Measurements from ENCODE around the gene CBR3. TPM values are rescaled to one million over a fixed set of nuclear protein-coding genes. Genes with fewer than 3 reads are reported as not detected.

The CBR3 gene
- total RNA-seq, 6 experiments from 2014 or later: 0.17 to 1.3 (median 0.74) TPM; not detected in 2

Other genes starting within 250 kb of the CBR3 start
- gene SETD4, start 74.6 kb upstream of the CBR3 start, total RNA-seq: 10 to 100 TPM in 1 of 6 experiments, 1 to 10 TPM in 5; 5.0 to 10.4 (median 7.3) TPM
- gene CBR1, start 65.1 kb upstream of the CBR3 start, total RNA-seq: 100 to 1,000 TPM in 4 of 6 experiments, 10 to 100 TPM in 2; 59.1 to 688 (median 211) TPM
- 10 to 100 TPM in 5 of 6 experiments, 1 to 10 TPM in 1; 6.6 to 30.1 (median 20.9) TPM for gene DOP1B, start 21.7 kb downstream of the CBR3 start, total RNA-seq
- 10 to 100 TPM in 4 of 6 experiments, 1 to 10 TPM in 2; 8.5 to 16.5 (median 12.0) TPM for gene MORC3, start 185.1 kb downstream of the CBR3 start, total RNA-seq

All from right lobe of liver (tissue), 5 donors.